WTC11 (cell line): ENCODE results near the gene TDRD10. TPM values are rescaled to one million over a fixed set of nuclear protein-coding genes. Genes with fewer than 3 reads are reported as not detected.

ENCODE experiments used
- ATAC-seq: fragments of 200-7000 bp; cut with Tn5 transposase; 2 replicates; pipeline ENCODE4 v1.10.0; 2021; ENCODE audit warnings: mild to moderate bottlenecking, moderate library complexity
- CTCF ChIA-PET: fragments of 300-600 bp; sonication (Branson Sonifier 250); formaldehyde crosslinking; loops from one replicate; lab custom pipeline; 2021; ENCODE audit warnings: antibody characterized with exemption; lab: Charles Lee
- POLR2A ChIA-PET: fragments of 350-600 bp; sonication (Branson Sonifier 250); formaldehyde crosslinking; loops from one replicate; lab custom pipeline; 2021; ENCODE audit warnings: antibody characterized with exemption; lab: Charles Lee
- DNase-seq: peaks from one replicate; pipeline ENCODE4 v3.0.0; 2021; ENCODE audit warnings: low spot score
- H3K27ac Mint-ChIP-seq: 2 replicates; pipeline ENCODE4 v1.8.0; 2021; ENCODE audit warnings: mixed read lengths
- H3K27me3 Mint-ChIP-seq: 2 replicates; pipeline ENCODE4 v1.8.0; 2021; ENCODE audit warnings: low read depth, mild to moderate bottlenecking, moderate library complexity, mixed read lengths
- H3K36me3 Mint-ChIP-seq: 2 replicates; pipeline ENCODE4 v1.8.0; 2021; ENCODE audit warnings: mixed read lengths
- H3K4me1 Mint-ChIP-seq: 2 replicates; pipeline ENCODE4 v1.8.0; 2022; ENCODE audit warnings: mixed read lengths
- H3K4me3 Mint-ChIP-seq: 2 replicates; pipeline ENCODE4 v1.8.0; 2021; ENCODE audit warnings: mild to moderate bottlenecking, moderate library complexity, mixed read lengths
- H3K9me3 Mint-ChIP-seq: 2 replicates; pipeline ENCODE4 v1.8.0; 2021; ENCODE audit warnings: mixed read lengths
- AR ChIP-seq: fragments of 250-450 bp; sonication (Bioruptor Pico); IDR thresholded peaks from 2 replicates; pipeline ENCODE4 v1.9.0; 2021; ENCODE audit warnings: mild to moderate bottlenecking
- EMX1 ChIP-seq: fragments of 250-450 bp; sonication (Bioruptor Pico); IDR thresholded peaks from 2 replicates; pipeline ENCODE4 v1.8.0; 2021; ENCODE audit warnings: mild to moderate bottlenecking
- ETV6 ChIP-seq: sonication (generic); formaldehyde crosslinking; IDR thresholded peaks from 2 replicates; pipeline ENCODE4 v1.8.1; 2022; ENCODE audit warnings: mild to moderate bottlenecking, missing genetic modification reagents
- FOXJ3 ChIP-seq: sonication (generic); formaldehyde crosslinking; IDR thresholded peaks from 2 replicates; pipeline ENCODE4 v1.9.0; 2021; ENCODE audit warnings: missing genetic modification reagents, mild to moderate bottlenecking, borderline replicate concordance
- MYBL2 ChIP-seq: sonication (generic); formaldehyde crosslinking; IDR thresholded peaks from 2 replicates; pipeline ENCODE4 v1.8.1; 2023; ENCODE audit warnings: mild to moderate bottlenecking, moderate library complexity, missing genetic modification reagents
- NR2C2 ChIP-seq: sonication (generic); formaldehyde crosslinking; IDR thresholded peaks from 2 replicates; pipeline ENCODE4 v1.8.0; 2022; ENCODE audit warnings: mild to moderate bottlenecking, missing genetic modification reagents
- PRDM15 ChIP-seq: sonication (generic); formaldehyde crosslinking; IDR thresholded peaks from 2 replicates; pipeline ENCODE4 v1.8.0; 2022; ENCODE audit warnings: missing genetic modification reagents
- RELA ChIP-seq: sonication (generic); formaldehyde crosslinking; IDR thresholded peaks from 2 replicates; pipeline ENCODE4 v1.8.1; 2022; ENCODE audit warnings: missing genetic modification reagents, mild to moderate bottlenecking, borderline replicate concordance
- SP1 ChIP-seq: sonication (generic); formaldehyde crosslinking; conservative IDR thresholded peaks from 2 replicates; pipeline ENCODE4 v1.8.1; 2022; ENCODE audit warnings: missing genetic modification reagents
- USF2 ChIP-seq: sonication (generic); formaldehyde crosslinking; IDR thresholded peaks from 2 replicates; pipeline ENCODE4 v1.8.1; 2023; ENCODE audit warnings: mild to moderate bottlenecking, missing genetic modification reagents, moderate library complexity
- ZNF232 ChIP-seq: sonication (generic); formaldehyde crosslinking; IDR thresholded peaks from 2 replicates; pipeline ENCODE4 v1.8.0; 2022; ENCODE audit warnings: mild to moderate bottlenecking, missing genetic modification reagents
- ZNF281 ChIP-seq: sonication (generic); formaldehyde crosslinking; IDR thresholded peaks from 2 replicates; pipeline ENCODE4 v1.8.0; 2023; ENCODE audit warnings: mild to moderate bottlenecking, missing genetic modification reagents
- total RNA-seq: library from RNA; stranded (reverse); gene quantifications from 3 replicates; pipeline ENCODE4 v1.2.3, GENCODE V29; 2021
- TF ChIP-seq, protein P1 (sequence below): fragments of 250-450 bp; sonication (Bioruptor Pico); IDR thresholded peaks from 2 replicates; pipeline ENCODE4 v1.9.0; 2021; ENCODE audit warnings: mild to moderate bottlenecking, borderline replicate concordance
- TF ChIP-seq, protein P2 (sequence below): sonication (generic); formaldehyde crosslinking; IDR thresholded peaks from 2 replicates; pipeline ENCODE4 v1.8.1; 2022; ENCODE audit warnings: mild to moderate bottlenecking, missing genetic modification reagents, moderate library complexity, borderline replicate concordance

The TDRD10 gene
- total RNA-seq, 1 experiment from 2014 or later, result 0.09 TPM

DNA sequence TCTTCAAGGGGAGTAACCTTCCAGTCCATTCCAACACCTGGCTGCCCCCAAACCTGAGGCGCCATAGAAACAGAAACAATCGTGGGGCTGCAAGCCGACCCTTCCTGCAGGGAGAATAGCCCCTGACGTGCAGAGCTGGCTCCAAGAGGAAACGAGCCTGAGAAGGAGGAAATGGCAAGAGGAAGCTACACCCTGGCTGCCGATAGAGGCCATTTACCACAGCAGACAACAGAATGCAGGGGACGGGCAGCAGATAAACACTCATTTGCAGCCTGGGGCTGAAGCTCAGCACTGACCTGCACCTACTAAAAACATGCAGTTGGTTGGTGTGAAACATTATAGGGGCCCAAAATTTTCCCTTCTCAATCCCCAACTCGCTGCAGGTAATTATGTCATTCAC is 8.7 kb upstream of the TDRD10 start:
- no peaks in the 10 kb centered on the region for H3K36me3 Mint-ChIP-seq
- ChIA-PET CTCF (interaction anchor here (0.6 to 4.8 kb wide), 5 partner anchors 8 to 66 kb away, joined by 3 to 33 read pairs (median 6); no protein-coding TSS in a partner anchor), POLR2A (no interaction called here)
- no peaks in the 10 kb centered on the region for H3K9me3 Mint-ChIP-seq
- no peak overlapping the region for H3K4me3 Mint-ChIP-seq
- TF ChIP-seq USF2 (CRISPR knock-in tag) (no peak), MYBL2 (CRISPR knock-in tag) (no peak), NR2C2 (CRISPR knock-in tag) (no peak), ETV6 (CRISPR knock-in tag) (peak; percentile 87), SP1 (CRISPR knock-in tag) (no peak)
- H3K27ac Mint-ChIP-seq, result peak overlapping the region; percentile 74; the same call in 1 of the 2 replicates
- ATAC-seq, result peak; percentile 88
- H3K27me3 Mint-ChIP-seq, result peaks cover 4% of the 10 kb centered on the region
- peaks cover 26% of the 10 kb centered on the region for H3K4me1 Mint-ChIP-seq
- DNase-seq, result peak; percentile 26

DNA sequence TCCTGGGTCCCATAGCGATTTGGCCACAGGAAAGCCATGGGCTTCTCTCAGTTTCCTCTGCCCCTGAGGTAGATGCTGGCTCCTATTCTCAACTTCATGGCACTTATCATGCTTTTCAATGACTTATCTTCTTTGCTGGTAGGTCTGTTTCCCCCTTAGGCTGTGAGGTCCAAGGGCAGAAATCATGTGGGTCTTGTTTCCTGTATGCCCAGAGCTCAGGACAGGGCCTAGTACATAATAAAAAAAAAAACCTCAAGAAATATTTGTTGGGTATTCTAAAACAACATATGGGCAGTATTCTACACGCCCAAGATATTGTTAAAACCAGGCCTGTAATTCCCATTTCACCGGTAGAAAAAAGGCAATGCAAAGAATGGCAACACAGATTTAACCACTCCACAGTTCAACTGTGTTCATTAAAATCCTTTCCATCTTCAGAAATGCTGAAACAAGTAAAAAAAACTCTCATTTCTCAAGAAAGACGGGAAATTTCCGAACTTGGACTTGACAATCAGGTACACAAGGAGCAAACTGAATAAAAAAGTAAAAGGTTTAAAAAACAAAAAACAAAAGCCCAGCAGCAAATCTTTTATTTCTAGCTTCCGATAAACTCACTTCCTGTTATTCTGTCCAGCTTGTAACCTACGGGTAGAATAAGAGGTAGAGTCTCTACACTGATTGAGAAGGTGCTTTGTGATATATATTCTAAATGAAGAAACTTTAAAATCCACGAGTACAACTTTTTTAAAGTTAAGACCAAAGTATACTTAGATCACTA is 6.3 kb upstream of the TDRD10 start:
- peaks cover 23% of the 10 kb centered on the region for H3K4me1 Mint-ChIP-seq
- no peak for DNase-seq
- no peaks in the 10 kb centered on the region for H3K36me3 Mint-ChIP-seq
- no peak for ATAC-seq
- peaks cover 28% of the 10 kb centered on the region for H3K27me3 Mint-ChIP-seq
- H3K9me3 Mint-ChIP-seq, result no peaks in the 10 kb centered on the region
- H3K4me3 Mint-ChIP-seq, result no peak overlapping the region
- H3K27ac Mint-ChIP-seq, result no peak overlapping the region
- TF ChIP-seq RELA (CRISPR knock-in tag) (no peak), ZNF232 (CRISPR knock-in tag) (no peak), USF2 (CRISPR knock-in tag) (no peak), FOXJ3 (CRISPR knock-in tag) (no peak), AR (no peak), ZNF281 (no peak), EMX1 (CRISPR knock-in tag) (no peak), PRDM15 (CRISPR knock-in tag) (no peak)
- TF ChIP-seq, protein P1, sequence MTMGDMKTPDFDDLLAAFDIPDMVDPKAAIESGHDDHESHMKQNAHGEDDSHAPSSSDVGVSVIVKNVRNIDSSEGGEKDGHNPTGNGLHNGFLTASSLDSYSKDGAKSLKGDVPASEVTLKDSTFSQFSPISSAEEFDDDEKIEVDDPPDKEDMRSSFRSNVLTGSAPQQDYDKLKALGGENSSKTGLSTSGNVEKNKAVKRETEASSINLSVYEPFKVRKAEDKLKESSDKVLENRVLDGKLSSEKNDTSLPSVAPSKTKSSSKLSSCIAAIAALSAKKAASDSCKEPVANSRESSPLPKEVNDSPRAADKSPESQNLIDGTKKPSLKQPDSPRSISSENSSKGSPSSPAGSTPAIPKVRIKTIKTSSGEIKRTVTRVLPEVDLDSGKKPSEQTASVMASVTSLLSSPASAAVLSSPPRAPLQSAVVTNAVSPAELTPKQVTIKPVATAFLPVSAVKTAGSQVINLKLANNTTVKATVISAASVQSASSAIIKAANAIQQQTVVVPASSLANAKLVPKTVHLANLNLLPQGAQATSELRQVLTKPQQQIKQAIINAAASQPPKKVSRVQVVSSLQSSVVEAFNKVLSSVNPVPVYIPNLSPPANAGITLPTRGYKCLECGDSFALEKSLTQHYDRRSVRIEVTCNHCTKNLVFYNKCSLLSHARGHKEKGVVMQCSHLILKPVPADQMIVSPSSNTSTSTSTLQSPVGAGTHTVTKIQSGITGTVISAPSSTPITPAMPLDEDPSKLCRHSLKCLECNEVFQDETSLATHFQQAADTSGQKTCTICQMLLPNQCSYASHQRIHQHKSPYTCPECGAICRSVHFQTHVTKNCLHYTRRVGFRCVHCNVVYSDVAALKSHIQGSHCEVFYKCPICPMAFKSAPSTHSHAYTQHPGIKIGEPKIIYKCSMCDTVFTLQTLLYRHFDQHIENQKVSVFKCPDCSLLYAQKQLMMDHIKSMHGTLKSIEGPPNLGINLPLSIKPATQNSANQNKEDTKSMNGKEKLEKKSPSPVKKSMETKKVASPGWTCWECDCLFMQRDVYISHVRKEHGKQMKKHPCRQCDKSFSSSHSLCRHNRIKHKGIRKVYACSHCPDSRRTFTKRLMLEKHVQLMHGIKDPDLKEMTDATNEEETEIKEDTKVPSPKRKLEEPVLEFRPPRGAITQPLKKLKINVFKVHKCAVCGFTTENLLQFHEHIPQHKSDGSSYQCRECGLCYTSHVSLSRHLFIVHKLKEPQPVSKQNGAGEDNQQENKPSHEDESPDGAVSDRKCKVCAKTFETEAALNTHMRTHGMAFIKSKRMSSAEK (CRISPR knock-in tag), result no peak
- TF ChIP-seq, protein P2, sequence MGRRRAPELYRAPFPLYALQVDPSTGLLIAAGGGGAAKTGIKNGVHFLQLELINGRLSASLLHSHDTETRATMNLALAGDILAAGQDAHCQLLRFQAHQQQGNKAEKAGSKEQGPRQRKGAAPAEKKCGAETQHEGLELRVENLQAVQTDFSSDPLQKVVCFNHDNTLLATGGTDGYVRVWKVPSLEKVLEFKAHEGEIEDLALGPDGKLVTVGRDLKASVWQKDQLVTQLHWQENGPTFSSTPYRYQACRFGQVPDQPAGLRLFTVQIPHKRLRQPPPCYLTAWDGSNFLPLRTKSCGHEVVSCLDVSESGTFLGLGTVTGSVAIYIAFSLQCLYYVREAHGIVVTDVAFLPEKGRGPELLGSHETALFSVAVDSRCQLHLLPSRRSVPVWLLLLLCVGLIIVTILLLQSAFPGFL (CRISPR knock-in tag), result no peak
- CTCF ChIA-PET, result interaction anchor here (1.6 kb wide), 1 partner anchor 51 kb away, joined by 5 read pairs; no protein-coding TSS in a partner anchor
- POLR2A ChIA-PET, result no interaction called here
